ENCODE results near the gene CCDC167.

Gene CCDC167

GRCh38 chr6:37530297-37530696, 30.6 kb upstream of the CCDC167 start:
- DNase-seq (ENCODE audit: low spot score) = no peak

GRCh38 chr6:37528541-37528940, 28.8 kb upstream of the CCDC167 start:
- no peak for DNase-seq (ENCODE audit: low spot score)

- DNase-seq (ENCODE audit: low spot score) = no peak
Observed at GRCh38 chr6:37525460-37526357, 26.0 kb upstream of the CCDC167 start.

GRCh38 chr6:37524970-37525318, 25.3 kb upstream of the CCDC167 start:
- DNase-seq (ENCODE audit: low spot score) = no peak

DNA sequence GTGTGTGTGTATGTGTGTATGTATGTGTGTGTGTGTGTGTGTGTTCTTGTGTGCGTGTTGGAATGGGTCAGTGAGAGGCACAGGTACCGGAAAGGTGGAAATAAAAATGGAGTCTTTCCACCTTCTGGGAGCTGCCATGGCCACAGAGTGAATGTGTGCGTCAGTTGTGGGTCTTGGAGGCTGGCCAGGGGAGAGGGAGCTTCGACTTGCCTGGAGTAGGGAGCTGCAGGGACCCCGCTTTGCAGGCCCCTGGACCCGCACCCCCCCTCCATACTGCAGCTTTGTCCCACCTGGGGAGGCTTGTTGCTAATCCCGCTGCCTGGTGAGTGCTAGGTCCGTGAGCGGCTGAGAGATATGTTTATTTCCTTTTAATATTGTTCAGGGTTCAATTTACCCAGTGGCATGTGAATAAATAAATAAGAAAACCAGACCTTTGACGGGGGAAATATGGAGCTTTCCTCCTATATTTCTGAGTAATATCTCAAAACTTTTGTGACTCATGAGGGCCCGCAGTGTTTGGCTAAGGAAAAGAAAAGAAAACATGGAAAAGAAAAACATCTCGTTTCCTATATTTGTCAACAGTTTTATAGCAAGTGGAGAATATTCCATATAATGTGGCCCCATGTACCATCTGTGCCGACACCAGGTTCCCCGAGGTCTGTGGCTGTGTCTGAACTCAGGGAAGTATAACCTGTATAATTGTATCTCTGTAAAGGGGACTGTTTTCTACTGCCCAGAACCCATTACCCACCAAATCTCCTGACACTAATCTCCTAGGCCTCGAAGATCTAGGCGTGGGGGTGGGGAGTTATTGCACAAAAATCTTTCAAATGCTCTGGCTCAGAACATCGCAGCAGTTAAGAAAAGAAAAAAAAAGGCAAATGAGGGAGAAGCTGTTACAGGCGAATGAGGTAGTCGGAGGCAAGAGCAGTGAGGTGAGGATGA, 24.6 kb upstream of the CCDC167 start:
- no peak for DNase-seq (ENCODE audit: low spot score)

DNA sequence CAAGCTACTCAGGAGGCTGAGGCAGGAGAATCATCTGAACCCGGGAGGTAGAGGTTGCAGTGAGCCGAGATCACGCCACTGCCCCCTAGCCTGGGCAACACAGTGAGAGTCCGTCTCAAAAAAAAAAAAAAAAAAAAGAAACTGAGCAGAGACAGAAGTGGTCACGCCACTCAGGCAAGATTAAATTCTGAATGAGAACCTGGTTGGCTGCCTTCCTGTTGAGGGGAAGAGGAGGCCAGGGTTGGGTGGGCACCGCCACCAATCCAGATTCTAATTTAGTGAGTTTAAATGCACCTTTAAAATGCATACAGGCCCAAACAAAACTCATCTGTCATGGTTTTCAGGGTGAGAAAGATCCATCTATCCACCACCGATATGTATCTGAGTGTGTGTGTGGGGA, 23.7 kb upstream of the CCDC167 start:
- no peak for DNase-seq (ENCODE audit: low spot score)

DNA sequence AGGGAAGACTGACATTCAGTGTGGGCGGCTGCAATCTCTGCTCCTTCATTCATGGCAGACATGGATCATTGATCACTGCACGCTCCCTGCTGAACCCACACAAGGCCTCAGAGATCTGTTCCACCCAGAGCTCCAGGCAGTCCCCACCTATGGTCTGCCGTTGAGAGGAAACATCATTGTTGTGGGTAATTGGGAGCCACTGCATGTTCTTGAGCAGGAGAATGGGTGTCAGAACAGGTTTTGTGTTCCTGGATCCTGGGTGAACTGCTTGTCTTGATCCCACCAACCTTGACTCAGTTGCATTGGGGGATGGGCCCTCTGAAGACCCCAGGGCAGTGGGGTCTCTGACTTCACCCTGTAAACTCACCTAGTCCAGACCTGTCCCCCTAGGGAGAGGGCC, 23.1 kb upstream of the CCDC167 start:
- DNase-seq (ENCODE audit: low spot score) = no peak

DNA sequence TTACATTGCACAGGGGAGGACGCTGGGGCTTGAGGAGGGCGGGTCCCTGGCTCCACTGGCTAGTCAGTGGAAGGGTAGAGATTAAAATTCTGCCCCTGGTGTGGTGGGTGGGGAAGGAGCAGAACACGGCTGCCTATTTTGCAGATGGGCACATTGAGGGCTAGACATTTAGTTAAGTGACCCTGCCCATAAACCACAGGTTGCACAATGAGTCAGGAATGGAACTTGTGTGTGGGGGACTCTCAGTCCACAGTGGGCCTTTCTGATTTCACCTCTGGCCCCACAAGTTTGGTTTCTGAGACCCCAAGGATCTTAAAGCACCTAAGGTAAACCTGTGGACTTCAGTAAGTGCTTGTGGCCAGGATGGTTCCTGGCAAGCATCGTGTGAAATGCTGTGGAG, 22.0 kb upstream of the CCDC167 start:
- no peak for DNase-seq (ENCODE audit: low spot score)

GRCh38 chr6:37520926-37521325, 21.2 kb upstream of the CCDC167 start:
- DNase-seq (ENCODE audit: low spot score) = no peak

GRCh38 chr6:37519461-37519860, 19.8 kb upstream of the CCDC167 start:
- no peak for DNase-seq (ENCODE audit: low spot score)

DNA sequence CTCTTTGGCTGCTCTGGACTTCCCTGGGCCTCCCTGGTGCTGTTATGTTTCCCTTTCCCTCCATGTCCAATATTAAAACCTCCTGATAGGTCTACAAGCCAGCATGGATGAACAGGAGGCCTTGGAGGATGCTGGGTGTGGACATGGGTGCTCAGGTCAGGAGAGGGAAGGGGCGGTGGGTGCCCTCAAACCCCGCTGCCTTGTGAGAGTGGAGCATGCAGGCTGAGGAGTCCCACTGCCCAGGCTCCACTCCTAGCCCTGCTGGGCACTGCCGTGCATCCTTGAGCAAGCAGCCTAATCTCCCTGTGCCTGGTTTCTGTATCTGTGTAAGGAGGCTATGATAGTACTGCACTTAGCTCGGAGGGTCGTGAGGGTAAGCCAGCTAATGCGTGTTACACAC, 18.4 kb upstream of the CCDC167 start:
- DNase-seq (ENCODE audit: low spot score) = no peak

- no peak for DNase-seq (ENCODE audit: low spot score)
Observed at GRCh38 chr6:37517411-37517812, 17.7 kb upstream of the CCDC167 start.

DNA sequence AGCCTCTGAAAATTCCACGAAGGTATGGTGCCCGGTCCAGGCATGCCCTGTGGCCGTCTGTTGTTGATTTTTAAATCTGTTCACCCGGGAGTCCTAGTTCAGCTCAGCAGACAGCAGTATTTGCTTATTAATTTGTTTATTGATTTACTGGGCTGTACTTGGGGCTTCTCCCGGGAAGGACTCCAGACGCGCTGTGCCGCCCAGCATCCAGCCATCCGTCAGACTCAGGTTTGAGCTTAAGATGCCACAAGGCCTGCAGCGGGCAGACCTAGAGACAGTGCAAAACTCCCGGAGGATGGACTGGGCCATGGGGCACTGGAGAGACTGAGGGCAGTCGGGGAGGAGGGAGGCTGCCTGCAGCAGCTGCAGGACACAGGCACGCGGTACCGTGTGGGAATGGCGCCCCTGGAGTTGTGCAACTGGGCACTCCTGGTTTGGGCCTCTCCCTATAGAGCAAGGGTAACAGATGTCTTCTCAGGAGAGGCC, 17.3 kb upstream of the CCDC167 start:
- no peak for DNase-seq (ENCODE audit: low spot score)

- no peak for DNase-seq (ENCODE audit: low spot score)
Observed at GRCh38 chr6:37516076-37516919, 16.6 kb upstream of the CCDC167 start.

DNA sequence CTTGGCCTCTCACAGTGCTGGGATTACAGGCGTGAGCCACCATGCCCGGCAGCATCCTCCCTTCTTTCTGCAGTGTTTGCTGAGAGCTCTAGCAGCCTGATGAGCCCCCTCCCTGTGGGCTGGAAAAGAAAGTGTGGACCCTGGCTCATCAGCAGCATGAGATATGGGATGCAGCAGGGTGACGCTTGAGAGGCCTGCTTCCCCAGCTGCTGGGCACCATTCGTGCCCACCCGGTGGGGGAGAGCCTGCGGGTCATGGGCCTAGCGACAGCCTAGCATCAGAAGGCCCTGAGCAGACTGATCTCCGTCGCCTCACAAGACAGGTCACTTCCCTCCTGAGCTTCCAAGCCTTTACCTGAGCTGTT, 16.0 kb upstream of the CCDC167 start:
- DNase-seq (ENCODE audit: low spot score) = no peak

DNA sequence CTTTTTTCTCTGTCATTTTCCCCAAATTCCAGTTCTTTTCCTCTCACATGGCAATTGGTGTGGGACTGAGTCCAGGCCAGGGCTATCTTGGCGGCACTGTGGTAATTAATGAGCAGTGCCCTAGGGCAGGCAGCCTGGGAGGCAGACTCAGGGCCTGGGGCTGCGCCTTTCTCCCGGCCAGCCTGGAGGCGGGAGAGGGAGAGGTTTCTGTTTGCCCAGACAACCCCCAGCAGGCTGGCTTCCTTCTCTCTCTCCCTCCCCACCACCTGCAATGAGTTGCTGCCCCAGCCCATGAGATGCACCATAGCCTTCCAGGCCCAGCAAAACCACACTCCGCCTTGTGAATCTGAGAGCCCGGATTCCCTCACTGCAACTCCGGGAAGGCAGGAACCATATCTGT, 15.1 kb upstream of the CCDC167 start:
- DNase-seq (ENCODE audit: low spot score) = no peak

- DNase-seq (ENCODE audit: low spot score) = no peak
Observed at GRCh38 chr6:37514321-37514771, 14.7 kb upstream of the CCDC167 start.

DNA sequence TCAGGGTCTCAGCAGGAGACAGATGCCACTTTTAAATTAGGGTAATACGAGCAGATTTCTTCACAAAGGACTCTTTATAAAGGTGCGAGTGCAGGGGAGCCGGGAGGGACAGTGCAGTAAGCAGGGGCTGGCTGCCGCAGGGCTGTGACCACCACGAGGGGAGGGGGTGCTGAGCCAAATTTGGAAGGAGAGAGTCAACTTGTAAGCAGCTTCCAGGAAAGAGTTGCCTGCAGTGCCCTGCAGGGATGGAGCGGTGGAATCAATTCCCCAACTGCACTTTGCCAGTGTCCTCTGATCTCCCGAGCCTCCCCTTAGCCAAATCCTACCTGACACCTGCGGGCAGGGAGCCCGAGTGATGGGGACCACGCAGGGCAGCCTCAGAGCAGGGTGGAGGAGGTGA, 13.9 kb upstream of the CCDC167 start:
- DNase-seq (ENCODE audit: low spot score) = no peak

GRCh38 chr6:37513155-37513554, 13.5 kb upstream of the CCDC167 start:
- no peak for DNase-seq (ENCODE audit: low spot score)

DNA sequence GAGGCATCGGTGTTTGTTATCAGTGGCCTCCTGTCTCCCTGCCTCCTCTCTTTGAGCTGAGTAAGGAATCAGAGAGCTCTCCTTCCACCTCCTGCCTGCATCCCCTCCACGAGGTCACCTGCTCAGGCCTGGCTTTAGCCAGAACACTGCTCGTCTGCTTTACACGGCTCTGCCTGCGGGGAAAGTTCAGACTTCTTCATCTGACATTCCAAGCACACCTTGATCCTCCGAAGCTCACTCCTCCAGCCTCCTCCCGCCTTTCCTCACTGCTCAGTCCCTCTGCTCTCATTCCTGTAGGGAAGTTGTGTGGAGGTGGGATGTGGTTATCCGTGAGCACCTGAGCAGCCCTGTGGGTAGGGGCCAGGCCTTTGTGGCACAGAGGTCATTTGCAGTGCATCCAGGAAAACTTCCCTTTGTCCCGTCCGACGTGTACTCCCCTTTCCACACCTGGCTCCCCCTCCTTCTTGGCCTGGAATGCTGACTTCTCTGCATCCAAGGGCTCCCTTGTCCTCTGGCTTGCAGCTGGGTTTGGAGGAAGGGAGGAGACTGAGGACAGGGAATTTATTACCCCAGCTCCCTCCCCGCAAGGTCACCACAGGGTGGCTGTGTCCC, 12.8 kb upstream of the CCDC167 start:
- DNase-seq (ENCODE audit: low spot score) = no peak

GRCh38 chr6:37511910-37512399, 12.3 kb upstream of the CCDC167 start:
- DNase-seq (ENCODE audit: low spot score) = no peak
